ENCODE measurements around the gene PRXL2B.

PRXL2B gene

GRCh38 chr1:2587860-2588571, 1.4 kb downstream of the PRXL2B start:
- no peak for DNase-seq

DNA sequence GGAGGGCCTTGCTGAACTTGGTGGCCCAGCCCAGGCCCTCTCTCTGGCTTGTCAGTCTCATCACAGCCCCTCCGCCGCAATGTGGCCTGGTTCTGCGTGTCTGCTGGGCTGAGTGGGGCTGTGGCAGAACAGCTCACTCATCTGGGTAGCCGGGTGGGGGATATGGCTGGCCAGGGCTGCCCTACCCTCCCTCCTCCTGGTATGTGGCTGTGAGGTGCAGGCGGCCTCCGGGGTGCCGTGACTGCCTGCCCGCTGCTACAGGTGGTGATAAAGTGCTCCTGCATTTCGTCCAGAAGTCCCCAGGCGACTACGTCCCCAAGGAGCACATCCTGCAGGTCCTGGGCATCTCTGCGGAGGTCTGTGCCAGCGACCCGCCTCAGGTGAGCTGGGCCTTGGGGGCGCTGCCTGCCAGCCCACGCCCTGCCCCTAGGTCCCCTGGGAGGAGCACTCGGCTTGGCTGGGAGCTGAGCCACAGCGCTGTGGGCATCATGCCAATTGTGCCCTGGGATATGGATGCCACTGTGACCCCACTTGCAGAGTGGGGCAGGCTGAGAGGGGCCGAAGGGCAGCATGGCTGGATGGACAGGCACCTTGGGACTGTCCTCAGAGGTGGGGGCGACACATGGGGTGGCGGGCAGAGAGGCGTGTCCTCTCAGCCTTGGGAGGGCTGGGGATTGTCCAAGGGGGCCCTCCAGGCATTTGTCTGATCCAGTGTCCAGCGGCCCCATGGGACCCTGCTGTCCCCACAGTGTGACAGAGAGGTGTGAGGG, 2.3 kb downstream of the PRXL2B start:
- DNase-seq: no peak

DNA sequence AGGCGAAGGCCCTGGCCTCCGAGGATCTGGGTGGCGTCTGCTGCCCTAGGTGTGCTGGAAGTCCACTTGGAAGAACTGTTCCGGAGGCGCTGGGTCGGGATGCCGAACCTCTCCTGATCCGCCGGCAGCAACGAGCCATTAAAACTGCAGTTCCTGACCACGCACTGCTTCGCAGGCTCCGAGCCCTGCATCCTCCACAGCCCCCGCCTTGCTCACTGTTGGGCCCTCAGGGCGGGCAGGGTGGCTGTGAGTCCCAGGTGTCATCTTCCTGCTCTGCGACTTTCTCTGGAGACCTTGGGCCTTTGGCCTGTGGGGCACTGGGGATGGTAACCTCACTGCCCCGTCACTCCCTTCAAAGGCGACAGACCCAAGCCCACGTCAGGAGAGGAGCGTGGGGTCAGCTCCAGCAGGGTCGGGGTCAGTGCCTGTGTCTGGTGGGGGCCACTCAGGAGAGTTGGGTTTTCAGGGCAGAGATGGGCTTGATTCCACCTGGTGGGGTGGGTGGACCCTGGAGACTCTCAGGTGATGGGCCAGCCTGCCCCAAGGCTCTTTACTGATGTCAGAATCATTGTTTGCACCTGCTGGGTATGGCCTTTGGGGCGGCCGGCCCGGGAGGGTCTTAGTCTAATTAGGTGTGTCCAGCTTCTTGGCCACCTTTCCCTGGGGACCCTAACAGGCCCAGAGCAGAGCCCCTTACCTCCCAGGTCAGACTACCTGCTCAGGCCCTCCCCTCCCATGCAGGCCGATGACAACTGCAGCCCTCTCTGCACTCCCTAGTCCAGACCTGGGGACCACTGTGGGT, 3.1 kb downstream of the PRXL2B start:
- DNase-seq: no peak

DNA sequence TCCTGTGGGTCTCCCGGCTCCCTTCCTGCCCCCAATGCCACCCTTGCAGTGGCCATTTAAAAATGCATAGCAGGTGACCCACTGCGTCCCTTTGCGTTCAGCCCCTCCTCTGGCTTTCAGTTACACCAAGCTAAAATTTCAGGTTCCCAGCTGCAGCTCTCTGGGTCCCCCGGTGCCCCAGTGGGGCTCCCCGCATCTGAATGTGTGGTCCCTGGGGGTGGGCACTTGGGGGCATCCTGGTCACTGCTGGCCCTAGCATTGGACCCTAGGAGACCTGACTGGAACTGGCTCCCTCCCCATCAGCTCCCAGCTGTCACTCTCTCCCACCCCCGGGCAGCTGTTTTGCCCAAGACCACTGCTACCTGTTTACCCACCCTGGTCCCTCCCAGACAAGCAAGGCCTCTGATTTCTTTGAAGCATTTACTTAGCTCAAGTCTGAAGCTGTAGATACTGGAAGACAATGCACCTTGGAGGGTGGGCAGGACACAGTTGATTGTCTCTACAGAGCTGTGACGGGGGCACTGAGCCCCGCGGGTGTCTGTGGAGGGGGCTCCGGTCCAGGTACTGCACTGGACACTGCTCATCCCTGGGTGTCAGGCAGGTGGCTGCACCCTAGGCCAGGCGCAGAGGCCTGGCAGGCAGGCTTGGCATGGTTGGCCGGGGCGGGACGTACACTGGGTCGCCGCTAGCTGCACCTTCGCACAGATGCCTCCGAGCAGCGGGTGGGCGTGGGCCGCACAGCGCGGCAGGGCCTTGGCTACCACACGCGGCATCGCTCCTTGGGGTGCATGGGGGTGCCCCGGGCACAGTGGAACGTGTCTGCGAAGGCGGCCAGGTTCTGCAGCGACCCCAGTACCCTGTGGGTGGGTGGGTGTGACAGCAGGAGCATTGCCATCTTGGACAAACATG, 3.9 kb downstream of the PRXL2B start:
- no peak for DNase-seq

DNA sequence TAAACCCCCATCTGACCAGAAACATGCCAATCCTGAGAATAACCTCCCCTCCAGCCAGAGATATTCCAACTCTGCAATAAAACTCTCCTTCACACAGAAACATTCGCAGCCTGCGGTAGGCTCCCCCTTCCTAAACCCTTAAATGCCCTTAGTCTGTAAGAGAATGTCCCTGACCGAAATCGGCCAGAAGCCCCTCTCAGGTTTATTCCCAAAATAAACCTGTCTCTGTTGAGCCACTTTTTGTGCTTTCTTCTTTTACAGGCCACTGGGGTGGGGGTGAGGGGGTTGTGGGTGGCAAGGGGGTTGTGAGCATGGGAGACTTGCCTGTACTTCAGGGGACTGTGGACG, 4.6 kb downstream of the PRXL2B start:
- DNase-seq: no peak

DNA sequence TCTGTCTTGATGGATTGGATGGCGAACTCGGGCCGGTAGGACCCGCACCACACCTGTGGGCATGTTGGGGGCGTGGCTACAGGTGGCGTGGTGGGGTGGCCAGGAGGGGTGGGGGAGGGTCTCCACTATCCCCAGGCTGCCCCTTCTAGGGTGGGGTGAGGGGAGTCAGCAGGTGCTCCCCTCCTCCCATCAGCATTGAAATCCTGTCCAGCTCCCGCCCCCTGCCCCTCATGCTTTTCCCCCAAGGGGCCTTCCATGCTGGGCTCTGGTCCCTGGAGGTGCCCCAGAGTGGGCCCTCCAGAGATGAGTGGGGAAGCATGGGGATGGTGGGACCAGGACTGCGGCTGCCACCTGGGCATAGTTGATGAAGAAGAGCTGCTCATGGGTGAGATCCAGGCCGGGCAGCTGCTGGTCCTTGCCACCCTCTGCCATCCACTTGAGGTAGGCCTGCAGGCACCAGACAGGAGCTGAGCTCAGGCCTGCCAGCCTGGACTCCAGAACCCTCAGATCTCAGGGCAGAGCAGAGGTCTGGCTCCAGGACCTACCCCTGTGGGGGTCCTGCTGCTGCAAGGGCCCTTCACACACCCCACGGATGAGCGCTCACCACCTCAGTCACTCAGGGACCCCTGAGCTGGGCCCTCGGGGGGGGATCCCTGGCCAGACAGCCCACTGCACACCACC, 5.1 kb downstream of the PRXL2B start:
- no peak for DNase-seq

DNA sequence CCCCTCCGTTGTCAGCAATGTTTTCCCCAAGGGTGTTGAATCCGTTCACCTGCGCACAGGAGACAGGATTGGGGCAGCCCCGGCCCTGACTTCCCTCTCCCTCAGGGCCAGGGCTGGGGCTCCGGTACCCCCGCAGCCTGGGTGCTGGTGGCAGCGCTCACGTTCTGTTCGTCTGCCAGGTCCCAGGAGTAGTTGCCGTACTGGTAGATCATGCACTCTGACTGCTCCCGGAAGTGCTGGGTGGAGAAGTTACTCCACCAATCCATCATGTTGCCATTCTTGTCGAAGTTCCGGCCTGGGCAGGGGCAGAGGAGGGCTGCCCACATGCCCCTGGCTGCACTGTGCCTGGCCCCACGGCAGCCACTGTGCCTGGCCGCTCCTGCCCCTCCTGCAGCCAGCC, 6.1 kb downstream of the PRXL2B start:
- DNase-seq: no peak

- DNase-seq: no peak
Observed at GRCh38 chr1:2593251-2593878, 6.8 kb downstream of the PRXL2B start.

GRCh38 chr1:2594001-2594640, 7.5 kb downstream of the PRXL2B start:
- DNase-seq: no peak

GRCh38 chr1:2594641-2595131, 8.1 kb downstream of the PRXL2B start:
- no peak for DNase-seq

- DNase-seq: no peak
Observed at GRCh38 chr1:2595261-2595811, 8.8 kb downstream of the PRXL2B start.

DNA sequence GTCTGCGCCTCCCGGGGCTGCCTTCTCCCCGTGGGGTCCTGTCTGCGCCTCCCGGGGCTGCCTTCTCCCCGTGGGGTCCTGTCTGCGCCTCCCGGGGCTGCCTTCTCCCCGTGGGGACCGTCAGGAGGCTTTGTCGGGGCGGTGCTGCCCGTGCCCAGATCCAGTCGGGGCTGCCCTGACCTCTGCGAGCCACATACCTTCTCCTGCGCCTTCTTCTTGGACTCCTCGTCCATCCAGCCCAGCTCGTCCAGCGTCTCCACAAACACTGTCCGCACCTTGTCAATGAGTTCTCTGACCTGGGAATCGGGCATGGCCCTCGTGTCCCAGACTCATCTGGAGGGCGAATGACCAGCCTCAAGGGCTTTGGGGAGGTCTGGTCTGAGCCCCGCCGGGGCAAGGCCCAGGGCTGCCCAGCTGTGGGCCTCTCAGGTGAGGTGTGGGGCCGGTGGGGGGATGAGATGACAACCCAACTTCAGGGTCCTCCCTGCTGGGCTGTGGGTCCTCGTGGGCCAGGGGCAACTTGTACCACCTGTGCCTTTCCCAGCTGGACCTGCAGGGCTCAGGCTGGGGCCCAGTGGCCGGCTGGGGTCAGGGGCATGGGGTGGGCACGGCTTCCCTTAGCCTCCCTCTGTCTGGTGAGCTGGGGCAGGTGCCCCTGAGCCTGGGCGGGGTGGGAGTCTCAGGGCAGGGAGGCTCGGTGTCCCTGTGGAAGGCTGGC, 9.4 kb downstream of the PRXL2B start:
- DNase-seq: no peak

GRCh38 chr1:2596530-2597333, 10.2 kb downstream of the PRXL2B start:
- peak; percentile 28 for DNase-seq

GRCh38 chr1:2597441-2598328, 11.1 kb downstream of the PRXL2B start:
- no peak for DNase-seq

GRCh38 chr1:2598329-2598931, 11.9 kb downstream of the PRXL2B start:
- no peak for DNase-seq

GRCh38 chr1:2601721-2602303, 15.2 kb downstream of the PRXL2B start:
- DNase-seq: no peak

GRCh38 chr1:2602311-2602835, 15.8 kb downstream of the PRXL2B start:
- DNase-seq: no peak

Data from NCI-H1436 treated with DMSO at 0.1 percent for 48 hours (cell line).